Ovary (tissue), 3 donors: ENCODE measurements around the gene RFFL.

Source experiments
- CTCF ChIP-seq, 3 donors: fragments of 450-650 bp in 2 of 3; fragments of 200-600 bp in 1 of 3; IDR thresholded peaks; one replicate each; pipeline versions ENCODE4 v1.5.1 to v1.8.0; 2016 to 2022; ENCODE audit warnings: antibody characterized with exemption in 3 of 3, mild to moderate bottlenecking in 1 of 3
- POLR2A ChIP-seq: fragments of 450-650 bp; IDR thresholded peaks from one replicate; pipeline ENCODE4 v1.6.1; 2017; ENCODE audit warnings: antibody characterized with exemption, mild to moderate bottlenecking, moderate library complexity
- donor health status: DM: no; HTN: no; CAD: no.

DNA sequence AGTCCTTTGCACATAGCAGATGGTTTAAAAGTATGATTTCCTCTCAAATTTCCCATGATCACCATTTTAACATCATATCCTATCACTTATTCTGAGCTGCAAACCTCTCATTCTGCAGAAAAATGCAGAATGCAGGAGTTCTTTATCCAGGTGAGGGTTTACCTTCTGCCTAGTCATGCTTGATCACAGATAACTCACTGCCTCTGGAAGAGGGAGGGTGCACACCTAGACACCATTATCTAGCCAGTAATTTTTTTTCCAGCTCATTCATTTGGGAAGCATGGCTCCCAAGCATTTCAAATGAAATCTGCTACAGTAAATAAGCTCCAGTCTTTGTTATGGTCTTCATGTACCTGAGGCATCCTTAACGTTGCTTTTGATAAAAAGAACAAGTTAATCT lies 38.0 kb downstream of the RFFL start:
- TF ChIP-seq POLR2A: no peak
- no peak for TF ChIP-seq CTCF (IDR thresholded peaks at IDR 0.05)
